22Rv1 (cell line): ENCODE results near the gene HOXC10.
A peak's percentile ranks its signal among the peaks of the same experiment; 100 is the strongest.

ENCODE experiments used
- H3K27ac ChIP-seq: fragments of 450-650 bp; 2 replicates; pipeline ENCODE4 v1.5.1; 2017
- ZFX ChIP-seq: fragments of 450-650 bp; IDR thresholded peaks from 2 replicates; pipeline ENCODE4 v1.6.1; 2017; ENCODE audit warnings: antibody characterized with exemption, borderline replicate concordance
- TF ChIP-seq, protein P1 (sequence below): fragments of 450-650 bp; IDR thresholded peaks from 2 replicates; pipeline ENCODE4 v1.5.1; 2017; ENCODE audit warnings: mild to moderate bottlenecking

The HOXC10 gene

DNA sequence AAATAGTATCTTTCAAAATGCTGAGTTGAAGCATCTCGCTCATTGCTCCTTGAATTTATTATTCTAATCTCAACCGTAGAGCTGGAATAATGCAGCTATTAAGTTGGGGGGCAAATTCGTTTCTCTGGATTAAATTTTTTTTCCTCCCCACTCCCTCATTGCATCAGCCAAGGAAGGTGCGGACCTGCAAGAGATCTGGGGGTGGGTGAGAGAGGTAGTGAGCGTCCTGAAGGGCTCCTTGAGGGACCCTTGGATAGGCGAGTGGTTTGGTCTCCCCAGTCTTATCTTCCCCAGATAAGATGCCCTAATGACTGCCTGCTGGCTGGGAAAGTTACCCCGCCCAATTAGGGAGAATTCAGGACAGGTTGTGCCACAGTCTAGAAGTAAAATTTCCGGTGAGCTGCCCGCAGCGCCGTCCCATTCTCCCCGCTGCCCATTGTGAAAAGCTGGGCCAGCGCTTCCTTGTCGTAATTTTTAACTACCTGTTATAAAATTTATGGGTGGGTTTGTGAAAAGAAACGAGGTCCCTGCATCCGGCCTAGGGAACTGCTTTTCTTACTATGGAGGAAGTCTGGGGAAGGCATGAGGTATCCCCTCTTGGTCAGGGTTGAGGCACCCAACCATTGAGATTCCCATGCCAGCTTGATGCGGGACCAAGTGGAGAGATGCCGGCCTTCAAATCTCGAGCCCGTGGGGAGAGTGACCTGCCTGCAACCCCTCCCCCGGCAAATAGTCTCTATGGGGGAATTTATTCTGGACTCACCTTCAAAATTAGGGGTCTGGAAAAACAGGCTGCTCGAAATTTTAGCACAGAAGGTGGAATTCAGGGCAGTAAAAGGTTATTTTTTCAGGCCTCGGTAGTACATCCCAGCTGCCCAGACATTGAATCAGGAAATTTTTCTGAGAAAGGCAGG is 30.3 kb downstream of the HOXC10 start:
- peak overlapping the region; percentile 83 for H3K27ac ChIP-seq
- TF ChIP-seq ZFX, result no peak
- TF ChIP-seq, protein P1, sequence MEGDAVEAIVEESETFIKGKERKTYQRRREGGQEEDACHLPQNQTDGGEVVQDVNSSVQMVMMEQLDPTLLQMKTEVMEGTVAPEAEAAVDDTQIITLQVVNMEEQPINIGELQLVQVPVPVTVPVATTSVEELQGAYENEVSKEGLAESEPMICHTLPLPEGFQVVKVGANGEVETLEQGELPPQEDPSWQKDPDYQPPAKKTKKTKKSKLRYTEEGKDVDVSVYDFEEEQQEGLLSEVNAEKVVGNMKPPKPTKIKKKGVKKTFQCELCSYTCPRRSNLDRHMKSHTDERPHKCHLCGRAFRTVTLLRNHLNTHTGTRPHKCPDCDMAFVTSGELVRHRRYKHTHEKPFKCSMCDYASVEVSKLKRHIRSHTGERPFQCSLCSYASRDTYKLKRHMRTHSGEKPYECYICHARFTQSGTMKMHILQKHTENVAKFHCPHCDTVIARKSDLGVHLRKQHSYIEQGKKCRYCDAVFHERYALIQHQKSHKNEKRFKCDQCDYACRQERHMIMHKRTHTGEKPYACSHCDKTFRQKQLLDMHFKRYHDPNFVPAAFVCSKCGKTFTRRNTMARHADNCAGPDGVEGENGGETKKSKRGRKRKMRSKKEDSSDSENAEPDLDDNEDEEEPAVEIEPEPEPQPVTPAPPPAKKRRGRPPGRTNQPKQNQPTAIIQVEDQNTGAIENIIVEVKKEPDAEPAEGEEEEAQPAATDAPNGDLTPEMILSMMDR, result no peak

GRCh38 chr12:54016051-54016450 is 31.1 kb downstream of the HOXC10 start:
- TF ChIP-seq, protein P1, result no peak
- H3K27ac ChIP-seq, result peak overlapping the region; percentile 83

DNA sequence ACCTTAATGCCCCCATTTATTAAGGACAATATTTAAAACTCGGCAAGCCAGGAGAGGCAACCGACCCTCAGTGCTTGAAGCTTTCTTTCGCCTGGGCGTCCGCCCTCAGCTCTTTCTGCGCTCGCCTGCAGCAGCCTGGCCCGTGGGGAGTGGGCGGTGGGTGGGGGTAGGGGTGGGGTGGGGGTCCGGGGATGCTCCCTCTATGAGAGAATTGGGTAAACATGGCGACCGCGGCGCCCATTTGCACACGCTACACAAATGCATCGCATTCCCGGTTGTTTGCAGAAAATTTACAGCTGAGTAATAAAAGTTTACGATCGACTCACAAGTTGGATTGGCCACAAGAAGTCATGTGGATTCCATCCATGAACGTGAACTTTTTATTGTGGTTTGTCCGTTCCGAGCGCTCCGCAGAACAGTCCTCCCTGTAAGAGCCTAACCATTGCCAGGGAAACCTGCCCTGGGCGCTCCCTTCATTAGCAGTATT is 31.6 kb downstream of the HOXC10 start:
- H3K27ac ChIP-seq, result peak overlapping the region; percentile 83

DNA sequence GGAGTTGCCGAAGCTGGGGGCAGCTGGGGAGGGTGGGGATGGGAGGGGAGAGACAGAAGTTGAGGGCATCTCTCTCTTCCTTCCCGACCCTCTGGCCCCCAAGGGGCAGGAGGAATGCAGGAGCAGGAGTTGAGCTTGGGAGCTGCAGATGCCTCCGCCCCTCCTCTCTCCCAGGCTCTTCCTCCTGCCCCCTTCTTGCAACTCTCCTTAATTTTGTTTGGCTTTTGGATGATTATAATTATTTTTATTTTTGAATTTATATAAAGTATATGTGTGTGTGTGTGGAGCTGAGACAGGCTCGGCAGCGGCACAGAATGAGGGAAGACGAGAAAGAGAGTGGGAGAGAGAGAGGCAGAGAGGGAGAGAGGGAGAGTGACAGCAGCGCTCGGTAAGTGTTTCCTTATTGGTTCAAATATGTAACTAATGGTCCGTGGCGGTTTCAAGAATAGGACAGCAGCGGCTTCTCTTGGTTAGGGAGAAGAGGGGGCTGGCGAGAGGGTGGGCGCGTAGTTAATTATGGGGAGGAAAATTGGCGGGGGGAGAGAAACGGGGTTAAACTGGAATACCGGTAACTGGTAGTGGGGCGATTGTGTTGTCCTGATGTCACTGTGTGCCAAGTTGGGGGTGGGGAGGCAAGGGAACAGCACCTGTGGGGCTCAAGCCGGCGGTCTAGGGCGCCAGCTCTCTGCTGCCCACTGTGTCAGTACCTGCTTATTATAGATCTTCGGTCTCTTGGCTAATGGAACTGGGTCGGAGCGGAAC is 32.3 kb downstream of the HOXC10 start:
- TF ChIP-seq, protein P1, result peak; percentile 41
- no peak for TF ChIP-seq ZFX
- H3K27ac ChIP-seq, result peak overlapping the region; percentile 83

More for the DNA sequence above, 31.6 kb downstream of the HOXC10 start:
- TF ChIP-seq ZFX, result no peak
- TF ChIP-seq, protein P1, result no peak

GRCh38 chr12:54017878-54018467 is 33.0 kb downstream of the HOXC10 start:
- peak overlapping the region; percentile 83 for H3K27ac ChIP-seq
- TF ChIP-seq, protein P1, result peak; percentile 19; the same call in 1 of the 2 replicates
- no peak for TF ChIP-seq ZFX

DNA sequence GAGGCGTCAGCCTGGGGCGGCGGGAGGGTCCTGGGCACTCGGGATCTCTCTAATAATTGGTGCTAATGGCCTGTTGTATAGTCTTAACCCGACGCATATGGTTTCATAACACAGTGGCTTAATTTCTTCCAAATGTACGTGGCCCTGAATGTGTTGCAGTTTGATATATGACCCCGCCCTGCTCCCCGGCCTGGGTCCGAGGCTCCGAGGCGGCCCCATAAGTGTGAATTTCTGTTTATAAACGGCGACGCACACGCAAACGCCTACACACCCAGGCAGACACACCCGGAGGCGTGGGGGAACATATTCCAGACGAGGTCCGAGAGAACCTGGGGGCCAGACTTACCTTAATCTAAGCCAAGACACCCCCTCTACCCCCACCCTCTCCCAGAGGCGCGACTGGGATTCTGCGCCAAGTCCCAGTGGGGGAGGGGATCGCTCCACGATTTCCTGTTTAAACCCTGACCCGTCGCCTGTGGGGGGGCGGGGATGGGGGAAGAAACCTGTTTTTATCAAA is 33.6 kb downstream of the HOXC10 start:
- no peak for TF ChIP-seq ZFX
- TF ChIP-seq, protein P1, result no peak
- H3K27ac ChIP-seq, result peak overlapping the region; percentile 83
